Measurements from ENCODE around the gene VEZF1. TPM values are rescaled to one million over a fixed set of nuclear protein-coding genes. Genes with fewer than 3 reads are reported as not detected.

Gene VEZF1
- polyA plus RNA-seq, 2 of the 4 experiments (the other 2 are of a cell fraction), result 50.3 to 57.7 TPM

- Histone ChIP-seq H3K4me3 (no peak overlapping the region), H3K4me1 (peaks cover 62% of the 10 kb centered on the region), H3K27ac (no peak overlapping the region), H3K4me2 (no peak overlapping the region), H3K9me3 (no peaks in the 10 kb centered on the region)
- ChIA-PET POLR2A (interaction anchor here (0.7 to 4.6 kb wide), 10 partner anchors 9 to 147 kb away, joined by 3 to 44 read pairs (median 5); partner anchors contain the start of genes MRPS23, SRSF1 and VEZF1), CTCF (interaction anchor here (0.7 to 26.3 kb wide), 16 partner anchors 9 to 876 kb away, joined by 3 to 1377 read pairs (median 6); partner anchors contain the start of genes CUEDC1, MRPS23 and SRSF1)
- no peak for ATAC-seq
- TF ChIP-seq HOXA7 (CRISPR knock-in tag; IDR thresholded peaks at IDR 0.05) (peak; percentile 56; the same call in 1 of the 2 replicates), CHD4 (IDR thresholded peaks at IDR 0.05; ENCODE audit: borderline replicate concordance) (no peak), RARB (CRISPR knock-in tag; IDR thresholded peaks at IDR 0.05) (peak; percentile 26; the same call in 1 of the 2 replicates), CHD2 (IDR thresholded peaks at IDR 0.05; ENCODE audit: low read length, partially characterized antibody) (no peak), TFCP2L1 (CRISPR knock-in tag; IDR thresholded peaks at IDR 0.05) (peak; percentile 65), ATOH8 (CRISPR knock-in tag; IDR thresholded peaks at IDR 0.05; ENCODE audit: low read depth) (0 out of 2 replicates have a peak, but pooled peaks have one; percentile 43), ZC3H11A (IDR thresholded peaks at IDR 0.05) (no peak), POLR2AphosphoS2 (conservative IDR thresholded peaks at IDR 0.05; ENCODE audit: low read length) (peak; percentile 87), CBX2 (IDR thresholded peaks at IDR 0.05; ENCODE audit: borderline replicate concordance, low read depth) (no peak), MAFK (IDR thresholded peaks at IDR 0.05; ENCODE audit: partially characterized antibody) (peak; percentile 89), FOSB (CRISPR knock-in tag; IDR thresholded peaks at IDR 0.05) (peak; percentile 81; the same call in 1 of the 2 replicates)
- no peak for DNase-seq (ENCODE audit: low read depth in 1 of 2, low spot score in 1 of 2)
- no peak for FAIRE-seq
- 88% methylated on average over 3 of the region's 3 CpGs for WGBS (ENCODE audit: missing lambda C conversion rate)
Measured at GRCh38 chr17:57997085-57997809, 9.2 kb upstream of the VEZF1 start.

- ATAC-seq (peak; percentile 84 to 88), DNase-seq (ENCODE audit: low read depth in 1 of 2, low spot score in 1 of 2) (peak; percentile 87 to 95), FAIRE-seq (peak; percentile 90)
- Histone ChIP-seq H3K9me3 (no peaks in the 10 kb centered on the region), H3K4me1 (peaks cover 63% of the 10 kb centered on the region), H3K4me3 (no peak overlapping the region), H3K4me2 (0 out of 3 replicates have a peak overlapping the region, but pooled peaks have one; percentile 24), H3K27ac (peak overlapping the region; percentile 50 to 76)
- 35% methylated on average over 4 of the region's 4 CpGs for WGBS (ENCODE audit: missing lambda C conversion rate)
- ChIA-PET CTCF (interaction anchor here (0.6 to 26.3 kb wide), 24 partner anchors 8 to 866 kb away, joined by 3 to 1377 read pairs (median 4); partner anchors contain the start of genes CUEDC1, MRPS23 and SRSF1), POLR2A (interaction anchor here (1.1 to 4.6 kb wide), 6 partner anchors 11 to 145 kb away, joined by 4 to 41 read pairs (median 6); partner anchors contain the start of genes MRPS23 and SRSF1)
- TF ChIP-seq POLR2A (IDR thresholded peaks at IDR 0.05; ENCODE audit: low read length) (no peak), HOXA7 (CRISPR knock-in tag; IDR thresholded peaks at IDR 0.05) (peak; percentile 91), KDM1A (IDR thresholded peaks at IDR 0.05; ENCODE audit: low read depth) (no peak), E2F6 (IDR thresholded peaks at IDR 0.05; ENCODE audit: borderline replicate concordance, low read depth) (no peak), ELK1 (IDR thresholded peaks at IDR 0.05; ENCODE audit: low read depth, low read length) (no peak), GATA3 (IDR thresholded peaks at IDR 0.05; ENCODE audit: borderline replicate concordance) (no peak), NR3C1 (IDR thresholded peaks at IDR 0.05) (no peak), USF2 (IDR thresholded peaks at IDR 0.05) (no peak), CBX2 (IDR thresholded peaks at IDR 0.05; ENCODE audit: borderline replicate concordance, low read depth) (no peak), RAD21 (conservative IDR thresholded peaks at IDR 0.05 in 1 of 2, IDR thresholded peaks at IDR 0.05 in 1 of 2) (peak; percentile 93 to 94), HEYL (CRISPR knock-in tag; IDR thresholded peaks at IDR 0.05) (no peak), CHD2 (IDR thresholded peaks at IDR 0.05; ENCODE audit: low read length, partially characterized antibody) (no peak), EHMT2 (IDR thresholded peaks at IDR 0.05; ENCODE audit: low read depth) (no peak), HOXB13 (CRISPR knock-in tag; IDR thresholded peaks at IDR 0.05; ENCODE audit: low read depth) (no peak), SMC3 (IDR thresholded peaks at IDR 0.05) (peak; percentile 90), MAFK (IDR thresholded peaks at IDR 0.05; ENCODE audit: partially characterized antibody) (no peak), EP300 (IDR thresholded peaks at IDR 0.05) (no peak), RFX5 (IDR thresholded peaks at IDR 0.05) (no peak), FOSL2 (IDR thresholded peaks at IDR 0.05) (no peak), FOSL2 (CRISPR knock-in tag; IDR thresholded peaks at IDR 0.05) (0 out of 2 replicates have a peak, but pooled peaks have one; percentile 13), NFE2L2 (conservative IDR thresholded peaks at IDR 0.05; ENCODE audit: low read length) (no peak), SREBF2 (IDR thresholded peaks at IDR 0.05) (no peak), HMGXB4 (CRISPR knock-in tag; IDR thresholded peaks at IDR 0.05; ENCODE audit: borderline replicate concordance) (no peak)
Measured at GRCh38 chr17:57995076-57995956, 7.3 kb upstream of the VEZF1 start.

Data from A549 (cell line).